ENCODE measurements around the gene LRRC38.
A peak's percentile ranks its signal among the peaks of the same experiment; 100 is the strongest.

Gene LRRC38

GRCh38 chr1:13517193-13517812 is 3.5 kb upstream of the LRRC38 start:
- TF ChIP-seq CTCF (IDR thresholded peaks at IDR 0.05; ENCODE audit: insufficient read depth, missing control alignments): peak; percentile 8
- FAIRE-seq: no peak
- no peak for DNase-seq (ENCODE audit: insufficient read length, low spot score)

- DNase-seq (ENCODE audit: insufficient read length, low spot score) (no peak), FAIRE-seq (no peak)
- TF ChIP-seq CTCF (IDR thresholded peaks at IDR 0.05; ENCODE audit: insufficient read depth, missing control alignments): no peak
Measured at GRCh38 chr1:13516606-13517005, 2.8 kb upstream of the LRRC38 start.

- no peak for DNase-seq (ENCODE audit: insufficient read length, low spot score)
- TF ChIP-seq CTCF (IDR thresholded peaks at IDR 0.05; ENCODE audit: insufficient read depth, missing control alignments): no peak
- no peak for FAIRE-seq
Measured at GRCh38 chr1:13514821-13515220, 1.0 kb upstream of the LRRC38 start.

GRCh38 chr1:13513063-13513894 is 524 bp downstream of the LRRC38 start:
- no peak for TF ChIP-seq CTCF (IDR thresholded peaks at IDR 0.05; ENCODE audit: insufficient read depth, missing control alignments)
- DNase-seq (ENCODE audit: insufficient read length, low spot score) (no peak), FAIRE-seq (no peak)

- no peak for FAIRE-seq
Measured at GRCh38 chr1:13512472-13512871, 1.3 kb downstream of the LRRC38 start.

GRCh38 chr1:13510499-13510898 is 3.3 kb downstream of the LRRC38 start:
- FAIRE-seq (no peak), DNase-seq (ENCODE audit: insufficient read length, low spot score) (no peak)
- no peak for TF ChIP-seq CTCF (IDR thresholded peaks at IDR 0.05; ENCODE audit: insufficient read depth, missing control alignments)

More at GRCh38 chr1:13512472-13512871, 1.3 kb downstream of the LRRC38 start:
- no peak for DNase-seq (ENCODE audit: insufficient read length, low spot score)
- TF ChIP-seq CTCF (IDR thresholded peaks at IDR 0.05; ENCODE audit: insufficient read depth, missing control alignments): no peak

GRCh38 chr1:13507075-13507474 is 6.7 kb downstream of the LRRC38 start:
- TF ChIP-seq CTCF (IDR thresholded peaks at IDR 0.05; ENCODE audit: insufficient read depth, missing control alignments): no peak
- FAIRE-seq (no peak), DNase-seq (ENCODE audit: insufficient read length, low spot score) (no peak)

All from D721Med (cell line).